Calu3 (cell line): ENCODE results near the gene ORM1. TPM values are rescaled to one million over a fixed set of nuclear protein-coding genes. Genes with fewer than 3 reads are reported as not detected.
"Not testable (repeated sequence)": the region's sequence is repeated elsewhere in the genome, so short reads cannot be mapped to it uniquely, and the experiment has no call there.

ENCODE experiments used
- BruUV-seq: library from RNA; stranded (reverse); fragments of 400-500 nt; replicated peaks from 2 replicates; lab custom pipeline; 2021; lab: Mats Ljungman, UMichigan
- CTCF ChIA-PET: fragments of 300-600 bp; sonication (Branson Sonifier 250); formaldehyde crosslinking; loops from one replicate; lab custom pipeline; 2022; ENCODE audit warnings: antibody characterized with exemption; lab: Charles Lee
- DNase-seq: peaks from one replicate; pipeline ENCODE4 v3.0.0; 2022
- H3K27ac Mint-ChIP-seq: one replicate; pipeline ENCODE4 v1.8.0; 2022; ENCODE audit warnings: mixed read lengths; ENCODE audit not compliant: unreplicated experiment
- H3K27me3 Mint-ChIP-seq: one replicate; pipeline ENCODE4 v1.8.0; 2022; ENCODE audit warnings: mixed read lengths; ENCODE audit not compliant: unreplicated experiment
- H3K36me3 Mint-ChIP-seq: one replicate; pipeline ENCODE4 v1.8.0; 2022; ENCODE audit warnings: mild to moderate bottlenecking, moderate library complexity, mixed read lengths; ENCODE audit not compliant: insufficient read depth, unreplicated experiment
- H3K4me1 Mint-ChIP-seq: one replicate; pipeline ENCODE4 v1.8.0; 2022; ENCODE audit warnings: mild to moderate bottlenecking, low read depth, mixed read lengths; ENCODE audit not compliant: unreplicated experiment
- H3K4me3 Mint-ChIP-seq: one replicate; pipeline ENCODE4 v1.8.0; 2022; ENCODE audit warnings: mild to moderate bottlenecking, low read depth, moderate library complexity, mixed read lengths; ENCODE audit not compliant: unreplicated experiment
- H3K9me3 Mint-ChIP-seq: one replicate; pipeline ENCODE4 v1.8.0; 2022; ENCODE audit warnings: low read depth, mixed read lengths; ENCODE audit not compliant: unreplicated experiment
- intact Hi-C: fragments of 100-400 bp; cut with micrococcal nuclease; formaldehyde crosslinking; loops from one replicate; pipeline ENCODE4 v1.10.0; 2022; ENCODE audit not compliant: unreplicated experiment
- total RNA-seq: library from RNA; stranded (reverse); gene quantifications from 2 replicates; pipeline ENCODE4 v1.2.3, GENCODE V29; 2022
- TF ChIP-seq, protein P1 (sequence below): fragments of 200-600 bp; IDR thresholded peaks from one replicate; pipeline ENCODE4 v1.8.0; 2022; ENCODE audit warnings: antibody characterized with exemption; ENCODE audit not compliant: unreplicated experiment

The ORM1 gene
- total RNA-seq, 1 experiment from 2014 or later, result not detected

DNA sequence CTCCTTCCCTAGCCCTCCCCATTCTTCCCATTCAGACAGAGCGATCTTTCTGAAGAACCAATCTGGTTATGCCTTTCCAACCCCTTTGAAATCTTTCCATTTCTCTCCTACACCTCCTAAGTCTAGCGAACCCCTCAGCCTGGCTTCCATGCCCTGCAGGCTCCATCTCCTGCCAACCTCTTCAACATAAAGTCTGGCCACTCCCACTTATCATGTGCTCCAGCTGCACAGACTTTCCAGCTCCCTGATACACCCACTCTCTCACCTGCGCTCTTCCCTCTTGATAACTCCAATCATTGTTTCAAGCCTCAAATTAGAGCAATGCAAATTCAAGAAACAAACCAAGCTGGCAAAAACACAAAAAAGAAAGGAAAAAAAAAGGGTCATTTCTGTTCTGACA lies 3.8 kb upstream of the ORM1 start:
- Mint-ChIP-seq H3K4me3 (no peak overlapping the region), H3K9me3 (no peaks in the 10 kb centered on the region), H3K4me1 (no peaks in the 10 kb centered on the region), H3K27me3 (peaks cover 14% of the 10 kb centered on the region), H3K36me3 (no peaks in the 10 kb centered on the region), H3K27ac (no peak overlapping the region)
- no peak for DNase-seq
- intact Hi-C loops, result no loop called here
- no TSS peak for BruUV-seq
- TF ChIP-seq, protein P1, sequence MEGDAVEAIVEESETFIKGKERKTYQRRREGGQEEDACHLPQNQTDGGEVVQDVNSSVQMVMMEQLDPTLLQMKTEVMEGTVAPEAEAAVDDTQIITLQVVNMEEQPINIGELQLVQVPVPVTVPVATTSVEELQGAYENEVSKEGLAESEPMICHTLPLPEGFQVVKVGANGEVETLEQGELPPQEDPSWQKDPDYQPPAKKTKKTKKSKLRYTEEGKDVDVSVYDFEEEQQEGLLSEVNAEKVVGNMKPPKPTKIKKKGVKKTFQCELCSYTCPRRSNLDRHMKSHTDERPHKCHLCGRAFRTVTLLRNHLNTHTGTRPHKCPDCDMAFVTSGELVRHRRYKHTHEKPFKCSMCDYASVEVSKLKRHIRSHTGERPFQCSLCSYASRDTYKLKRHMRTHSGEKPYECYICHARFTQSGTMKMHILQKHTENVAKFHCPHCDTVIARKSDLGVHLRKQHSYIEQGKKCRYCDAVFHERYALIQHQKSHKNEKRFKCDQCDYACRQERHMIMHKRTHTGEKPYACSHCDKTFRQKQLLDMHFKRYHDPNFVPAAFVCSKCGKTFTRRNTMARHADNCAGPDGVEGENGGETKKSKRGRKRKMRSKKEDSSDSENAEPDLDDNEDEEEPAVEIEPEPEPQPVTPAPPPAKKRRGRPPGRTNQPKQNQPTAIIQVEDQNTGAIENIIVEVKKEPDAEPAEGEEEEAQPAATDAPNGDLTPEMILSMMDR, result no peak
- CTCF ChIA-PET, result interaction anchor here (1.2 kb wide), 1 partner anchor 15 kb away, joined by 3 read pairs; no protein-coding TSS in a partner anchor

DNA sequence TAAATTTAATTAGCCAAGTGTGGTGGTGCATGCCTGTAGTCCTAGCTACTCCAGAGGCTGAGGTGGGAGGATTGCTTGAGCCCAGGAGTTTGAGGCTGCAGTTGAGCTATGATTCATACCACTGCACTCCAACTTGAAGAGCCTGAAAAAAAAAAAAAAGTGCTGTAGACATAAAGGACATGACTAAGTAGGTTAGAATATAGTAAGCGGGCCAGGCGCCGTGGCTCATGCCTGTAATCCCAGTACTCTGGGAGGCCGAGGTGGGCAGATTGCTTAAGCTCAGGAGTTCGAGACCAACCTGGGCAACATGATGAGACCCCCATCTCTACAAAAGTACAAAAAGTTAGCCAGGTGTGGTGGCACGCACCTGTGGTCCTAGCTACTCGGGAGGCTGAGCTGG lies 2.2 kb upstream of the ORM1 start:
- H3K36me3 Mint-ChIP-seq, intact Hi-C loops, H3K4me1 Mint-ChIP-seq, DNase-seq, H3K9me3 Mint-ChIP-seq, H3K27ac Mint-ChIP-seq, H3K4me3 Mint-ChIP-seq, BruUV-seq: not testable (repeated sequence)
- peaks cover 14% of the 10 kb centered on the region for H3K27me3 Mint-ChIP-seq
- CTCF ChIA-PET, result interaction anchor here (0.6 kb wide), 1 partner anchor 374 kb away, joined by 3 read pairs; no protein-coding TSS in a partner anchor

DNA sequence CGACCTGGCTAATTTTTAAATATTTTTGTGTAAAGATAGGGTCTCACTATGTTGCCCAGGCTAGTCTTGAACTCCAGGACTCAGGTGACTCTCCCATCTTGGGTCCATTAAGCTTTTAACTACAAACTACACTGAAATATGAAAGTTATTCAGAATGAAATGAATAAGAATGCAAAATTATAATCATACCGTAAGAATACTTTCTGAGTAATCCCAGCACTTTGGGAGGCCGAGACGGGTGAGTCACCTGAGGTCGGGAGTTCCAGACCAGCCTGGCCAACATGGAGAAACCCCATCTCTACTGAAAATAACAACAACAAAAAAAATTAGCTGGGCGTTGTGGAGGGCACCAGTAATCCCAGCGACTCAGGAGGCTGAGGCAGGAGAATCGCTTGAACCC lies 1.1 kb upstream of the ORM1 start:
- no peaks in the 10 kb centered on the region for H3K4me1 Mint-ChIP-seq
- TF ChIP-seq, protein P1, result no peak
- H3K9me3 Mint-ChIP-seq, result no peaks in the 10 kb centered on the region
- no peak for DNase-seq
- no TSS peak for BruUV-seq
- H3K27me3 Mint-ChIP-seq, result peaks cover 14% of the 10 kb centered on the region
- H3K36me3 Mint-ChIP-seq, result no peaks in the 10 kb centered on the region
- CTCF ChIA-PET, result no interaction called here
- H3K27ac Mint-ChIP-seq, result no peak overlapping the region
- intact Hi-C loops, result no loop called here
- H3K4me3 Mint-ChIP-seq, result no peak overlapping the region

DNA sequence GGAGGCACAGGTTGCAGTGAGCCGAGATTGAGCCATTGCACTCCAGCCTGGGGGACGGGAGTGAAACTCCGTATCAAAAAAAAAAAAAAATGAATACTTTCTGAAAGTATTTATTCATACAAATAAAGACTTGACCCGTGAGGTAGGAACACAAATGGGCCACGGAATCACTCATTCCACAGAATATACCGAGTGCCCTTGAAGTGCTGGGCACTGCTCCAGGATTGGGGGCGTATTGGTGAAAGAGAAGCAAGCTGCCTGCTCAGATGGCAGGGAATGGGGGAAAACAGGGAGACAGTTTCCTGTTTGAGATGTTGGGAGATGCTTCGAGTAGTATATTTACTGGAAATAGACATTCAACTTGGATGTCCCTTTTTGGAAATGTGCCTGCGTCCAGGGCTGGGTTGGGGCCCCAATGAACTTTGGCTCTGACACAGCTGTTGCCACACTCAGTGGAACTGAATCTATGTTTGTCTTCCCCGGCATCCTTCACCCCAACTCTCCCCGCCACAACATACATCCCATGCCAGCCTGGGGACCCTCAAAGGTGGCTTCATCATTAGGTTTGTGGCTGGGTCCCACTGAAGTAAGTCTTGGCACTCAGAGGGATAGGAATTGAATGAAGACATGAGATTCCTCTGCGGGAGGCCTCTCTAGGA lies 609 bp upstream of the ORM1 start:
- CTCF ChIA-PET, DNase-seq: not testable (repeated sequence)

DNA sequence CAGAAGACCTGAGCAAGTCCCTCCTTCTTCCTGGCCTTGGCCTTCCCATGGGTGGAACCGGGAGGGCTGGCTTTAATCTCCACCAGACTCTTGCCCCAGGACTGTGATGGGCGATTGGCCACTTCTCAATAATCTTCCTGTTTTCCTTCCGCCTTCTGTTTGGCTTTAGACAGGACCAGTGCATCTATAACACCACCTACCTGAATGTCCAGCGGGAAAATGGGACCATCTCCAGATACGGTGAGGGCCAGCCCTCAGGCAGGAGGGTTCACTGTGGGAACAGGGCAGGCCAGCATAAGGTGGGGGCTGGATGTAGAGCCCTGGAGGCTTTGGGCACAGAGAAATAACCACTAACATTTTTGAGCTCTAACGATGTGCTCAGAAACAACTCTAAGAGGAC lies 951 bp downstream of the ORM1 start:
- DNase-seq, intact Hi-C loops, H3K4me3 Mint-ChIP-seq, BruUV-seq, CTCF ChIA-PET, H3K9me3 Mint-ChIP-seq, H3K27ac Mint-ChIP-seq, H3K36me3 Mint-ChIP-seq, H3K4me1 Mint-ChIP-seq: not testable (repeated sequence)
- H3K27me3 Mint-ChIP-seq, result peaks cover 10% of the 10 kb centered on the region

More for the DNA sequence above, 609 bp upstream of the ORM1 start:
- H3K4me3 Mint-ChIP-seq, BruUV-seq, intact Hi-C loops, H3K36me3 Mint-ChIP-seq, H3K27ac Mint-ChIP-seq, H3K4me1 Mint-ChIP-seq, H3K9me3 Mint-ChIP-seq: not testable (repeated sequence)
- peaks cover 14% of the 10 kb centered on the region for H3K27me3 Mint-ChIP-seq

DNA sequence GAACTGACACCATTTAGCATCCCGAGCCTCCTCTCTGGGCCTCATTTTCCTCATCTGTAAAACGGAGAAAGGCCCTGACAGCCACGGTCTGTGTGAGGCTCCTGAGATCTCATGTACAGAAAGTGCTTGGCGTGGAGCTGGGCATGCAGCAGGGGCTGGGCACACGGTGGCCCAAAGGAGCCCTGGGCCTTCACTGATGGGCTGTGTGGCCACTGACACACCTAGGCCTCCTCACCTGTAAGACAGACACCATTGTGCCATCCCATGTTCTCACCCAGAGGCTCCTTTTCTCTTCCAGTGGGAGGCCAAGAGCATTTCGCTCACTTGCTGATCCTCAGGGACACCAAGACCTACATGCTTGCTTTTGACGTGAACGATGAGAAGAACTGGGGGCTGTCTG lies 1.6 kb downstream of the ORM1 start:
- H3K4me1 Mint-ChIP-seq, result no peaks in the 10 kb centered on the region
- H3K36me3 Mint-ChIP-seq, result no peaks in the 10 kb centered on the region
- H3K27ac Mint-ChIP-seq, result no peak overlapping the region
- intact Hi-C loops, result no loop called here
- no peak for DNase-seq
- H3K9me3 Mint-ChIP-seq, result no peaks in the 10 kb centered on the region
- H3K27me3 Mint-ChIP-seq, result peaks cover 4% of the 10 kb centered on the region
- TF ChIP-seq, protein P1, result no peak
- CTCF ChIA-PET, result no interaction called here
- no TSS peak for BruUV-seq
- H3K4me3 Mint-ChIP-seq, result no peak overlapping the region

DNA sequence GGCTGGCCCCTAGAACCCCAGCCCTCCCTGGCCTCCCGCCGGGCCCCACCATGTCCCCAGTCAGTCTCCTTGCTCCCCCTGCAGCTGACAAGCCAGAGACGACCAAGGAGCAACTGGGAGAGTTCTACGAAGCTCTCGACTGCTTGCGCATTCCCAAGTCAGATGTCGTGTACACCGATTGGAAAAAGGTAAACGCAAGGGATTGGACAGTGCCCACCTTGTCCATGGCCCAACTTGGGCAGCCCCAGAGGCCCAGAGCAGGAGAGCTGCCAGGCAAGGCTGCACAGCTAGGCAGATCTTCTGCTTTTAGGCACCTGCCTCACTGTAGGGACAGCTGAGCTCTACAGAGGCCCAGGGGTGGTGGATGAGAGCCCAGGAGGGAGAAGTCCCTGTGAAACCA lies 2.1 kb downstream of the ORM1 start:
- CTCF ChIA-PET, H3K4me3 Mint-ChIP-seq, H3K9me3 Mint-ChIP-seq, intact Hi-C loops, BruUV-seq, H3K27ac Mint-ChIP-seq, DNase-seq, H3K36me3 Mint-ChIP-seq, H3K27me3 Mint-ChIP-seq, H3K4me1 Mint-ChIP-seq: not testable (repeated sequence)

DNA sequence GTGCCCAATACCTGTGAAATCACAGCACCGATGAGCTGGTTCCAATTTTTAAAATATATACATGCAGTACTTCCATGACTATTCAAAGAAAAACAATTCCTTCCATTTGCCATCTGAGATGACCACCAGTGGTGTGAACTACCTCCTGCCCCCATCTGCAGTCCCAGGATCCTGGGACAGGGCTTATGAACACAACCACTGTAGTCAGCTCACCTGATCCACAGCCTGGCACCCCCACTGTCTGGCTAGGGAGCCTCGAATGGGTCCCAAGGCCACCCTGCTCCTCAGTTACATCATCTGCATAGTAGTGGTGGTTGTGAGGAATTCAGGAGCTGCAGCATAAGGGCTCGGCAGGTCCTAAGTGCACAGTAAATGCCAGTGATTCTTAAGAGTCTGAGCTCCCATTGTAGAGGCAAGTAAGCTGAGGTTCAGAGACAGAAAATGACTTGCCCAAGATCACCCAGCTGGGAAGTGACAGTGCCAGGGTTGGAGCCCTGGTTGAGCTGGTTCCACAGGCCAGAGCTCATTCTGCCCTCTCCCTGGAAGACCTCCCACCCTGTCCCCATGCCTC lies 2.9 kb downstream of the ORM1 start:
- BruUV-seq, CTCF ChIA-PET, intact Hi-C loops, H3K4me3 Mint-ChIP-seq, DNase-seq, H3K9me3 Mint-ChIP-seq, H3K36me3 Mint-ChIP-seq, H3K27ac Mint-ChIP-seq, H3K27me3 Mint-ChIP-seq, H3K4me1 Mint-ChIP-seq: not testable (repeated sequence)
